AG09319 (cell line): ENCODE results near the gene GSTA1.
"Not testable (repeated sequence)": the region's sequence is repeated elsewhere in the genome, so short reads cannot be mapped to it uniquely, and the experiment has no call there.

ENCODE experiments used
- DNase-seq: peaks from one replicate; pipeline ENCODE4 v3.0.0-alpha.2; 2010; ENCODE audit warnings: low read depth; ENCODE audit errors: extremely low read depth
- CTCF ChIP-seq: IDR thresholded peaks from 2 replicates; pipeline ENCODE4 v1.5.1; 2011; ENCODE audit warnings: low read depth, mild to moderate bottlenecking, inconsistent platforms, low read length, moderate library complexity

GSTA1 gene

GRCh38 chr6:52829046-52829817 is 25.6 kb upstream of the GSTA1 start:
- TF ChIP-seq CTCF, result no peak
- no peak for DNase-seq

DNA sequence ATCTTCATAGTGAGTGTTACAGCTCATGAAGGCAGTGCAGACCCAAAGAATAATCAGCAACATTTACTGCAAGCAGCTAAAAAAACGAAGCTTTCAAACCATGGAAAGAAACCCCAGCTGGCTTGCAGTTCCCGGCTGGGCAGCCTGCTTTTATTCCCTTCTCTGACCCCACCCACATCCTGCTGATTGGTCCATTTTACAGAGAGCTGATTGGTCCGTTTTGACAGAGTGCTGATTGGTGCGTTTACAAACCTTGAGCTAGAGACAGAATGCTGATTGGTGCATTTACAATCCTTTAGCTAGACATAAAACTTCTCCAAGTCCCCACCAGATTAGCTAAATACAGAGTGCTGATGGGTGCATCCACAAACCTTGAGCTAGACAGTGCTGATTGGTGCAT is 25.0 kb upstream of the GSTA1 start:
- not testable (repeated sequence) for DNase-seq

DNA sequence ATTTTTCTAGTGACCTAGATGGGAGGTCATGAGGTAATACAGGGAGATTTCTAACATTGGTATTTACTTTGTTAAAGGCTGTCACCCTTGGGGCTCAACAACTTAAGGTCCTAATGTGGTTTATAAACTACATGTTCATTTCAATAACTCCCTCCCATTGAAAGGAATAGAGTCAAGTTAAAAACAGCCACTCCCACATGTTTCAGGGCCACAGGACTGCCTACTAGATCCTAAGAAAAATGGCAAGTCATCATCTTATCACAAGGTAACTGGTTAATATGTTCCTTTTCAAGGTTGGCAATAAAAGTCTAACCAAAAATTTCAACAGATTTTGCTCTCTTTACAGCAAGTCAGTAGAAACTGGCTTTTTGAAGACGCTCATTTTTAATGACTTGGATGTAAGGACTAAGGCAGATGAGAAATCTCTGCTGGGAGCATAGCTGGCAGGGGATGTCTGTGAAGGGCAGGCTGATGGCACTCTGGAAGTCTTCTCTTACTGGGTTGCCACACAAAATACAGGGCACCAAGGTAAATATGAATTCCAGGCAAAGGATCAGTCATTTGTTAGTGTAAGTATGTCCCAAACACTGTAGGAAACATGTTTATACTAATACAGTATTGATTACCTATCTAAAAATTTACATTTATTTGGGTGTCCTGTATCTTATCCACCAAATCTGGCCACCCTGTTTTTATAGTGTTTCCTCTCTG is 23.6 kb upstream of the GSTA1 start:
- DNase-seq, result not testable (repeated sequence)

DNA sequence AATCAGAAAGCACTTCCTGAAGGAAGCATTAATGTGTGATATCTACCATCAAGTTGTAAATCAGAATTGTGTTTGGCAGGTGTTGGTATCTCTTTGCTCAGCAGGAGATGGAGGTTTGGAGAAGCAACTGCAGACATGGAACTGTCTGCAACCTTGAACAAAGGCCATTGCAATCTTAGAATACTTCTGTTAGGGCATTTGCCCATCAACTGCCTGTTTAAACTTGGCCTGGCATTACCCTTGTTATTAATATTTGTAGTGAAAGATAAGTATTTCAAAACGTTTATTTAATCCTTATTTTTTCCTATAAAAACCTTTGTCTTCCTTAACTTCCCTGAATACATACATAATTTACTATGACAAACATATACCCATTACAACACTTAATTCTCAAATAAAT is 22.9 kb upstream of the GSTA1 start:
- DNase-seq, result no peak
- TF ChIP-seq CTCF, result no peak

DNA sequence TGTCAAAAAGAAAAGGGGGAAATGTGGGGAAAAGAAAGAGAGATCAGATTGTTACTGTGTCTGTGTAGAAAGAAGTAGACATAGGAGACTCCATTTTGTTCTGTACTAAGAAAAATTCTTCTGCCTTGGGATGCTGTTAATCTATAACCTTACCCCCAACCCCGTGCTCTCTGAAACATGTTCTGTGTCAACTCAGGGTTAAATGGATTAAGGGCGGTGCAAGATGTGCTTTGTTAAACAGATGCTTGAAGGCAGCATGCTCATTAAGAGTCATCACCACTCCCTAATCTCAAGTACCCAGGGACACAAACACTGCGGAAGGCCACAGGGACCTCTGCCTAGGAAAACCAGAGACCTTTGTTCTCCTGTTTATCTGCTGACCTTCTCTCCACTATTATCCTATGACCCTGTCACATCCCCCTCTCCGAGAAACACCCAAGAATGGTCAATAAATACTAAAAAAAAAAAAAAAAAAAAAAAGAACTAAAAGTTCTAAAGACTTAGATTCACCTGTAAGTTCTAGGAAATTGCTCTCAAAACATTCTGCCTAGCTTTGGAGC is 22.4 kb upstream of the GSTA1 start:
- DNase-seq, result not testable (repeated sequence)

GRCh38 chr6:52825270-52825793 is 21.7 kb upstream of the GSTA1 start:
- not testable (repeated sequence) for DNase-seq

DNA sequence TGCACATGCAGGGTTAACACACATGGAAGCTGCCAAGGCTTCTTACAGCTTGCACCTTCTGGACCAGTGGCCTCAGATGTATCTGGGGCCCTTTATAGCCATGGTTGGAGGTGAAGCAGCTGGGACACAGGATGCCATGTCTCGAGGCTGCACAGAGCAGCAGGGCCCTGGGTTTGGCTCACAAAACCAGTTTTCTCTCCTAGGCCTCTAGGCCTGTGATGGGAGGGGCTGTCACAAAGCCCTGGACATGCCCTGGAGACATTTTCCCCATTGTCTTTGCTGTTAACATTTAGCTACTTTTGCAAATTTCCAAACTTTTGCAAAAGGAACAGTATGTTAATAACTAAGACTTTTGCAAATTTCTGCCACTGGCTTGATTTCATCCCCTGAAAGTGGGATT is 18.2 kb upstream of the GSTA1 start:
- TF ChIP-seq CTCF, result no peak

GRCh38 chr6:52820198-52820597 is 16.6 kb upstream of the GSTA1 start:
- TF ChIP-seq CTCF, result no peak
- DNase-seq, result no peak

More for the DNA sequence above, 18.2 kb upstream of the GSTA1 start:
- DNase-seq, result no peak

DNA sequence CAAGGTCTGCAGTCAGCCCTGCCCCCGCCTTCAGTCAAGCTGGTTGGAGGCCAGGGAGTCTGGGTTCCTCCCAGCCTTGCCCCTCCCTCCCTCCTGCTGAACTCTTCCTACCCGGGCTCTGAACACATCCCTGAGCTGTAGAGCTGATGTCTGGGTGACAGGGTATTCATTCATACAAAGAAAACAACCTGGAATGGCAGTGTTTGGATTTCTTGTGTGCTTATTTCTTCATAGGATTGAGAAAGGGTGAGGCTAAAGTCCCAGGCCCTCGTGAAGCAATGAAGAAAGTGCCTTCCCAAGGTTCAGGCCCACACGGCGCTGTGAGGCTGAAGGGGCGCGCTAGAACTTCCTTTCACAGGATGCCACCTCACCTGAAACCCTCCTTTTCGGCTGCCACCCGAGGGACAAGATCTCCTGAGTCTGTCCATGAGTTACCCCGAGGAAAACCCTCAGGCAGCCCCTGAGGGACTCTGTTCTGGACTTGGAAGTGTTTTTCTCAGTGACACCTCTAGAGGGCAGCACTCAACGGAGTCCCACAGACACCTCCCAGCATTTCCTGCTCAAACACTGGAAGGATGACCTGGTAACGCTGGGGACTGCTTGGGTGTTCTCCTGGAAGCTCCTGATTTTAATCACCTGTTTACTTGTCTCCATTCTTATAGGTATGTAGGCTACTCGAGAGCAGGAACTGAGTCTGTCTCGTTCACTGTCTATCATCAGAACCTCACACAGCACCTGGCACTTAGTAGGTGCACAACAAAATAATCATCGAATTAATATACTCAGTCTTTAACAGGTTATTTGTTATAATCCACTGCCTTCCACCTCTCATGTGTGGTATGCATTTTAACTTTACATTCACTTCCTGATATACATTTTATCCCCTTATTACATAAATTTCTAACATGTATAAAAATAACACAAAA is 11.8 kb upstream of the GSTA1 start:
- TF ChIP-seq CTCF, result peak; percentile 65
- no peak for DNase-seq

- not testable (repeated sequence) for DNase-seq
Observed at GRCh38 chr6:52814545-52814944, 10.9 kb upstream of the GSTA1 start.

GRCh38 chr6:52809777-52810176 is 6.2 kb upstream of the GSTA1 start:
- not testable (repeated sequence) for DNase-seq
